Fibroblast of lung (primary cell): ENCODE data around the gene PSMB5. TPM values are rescaled to one million over a fixed set of nuclear protein-coding genes. Genes with fewer than 3 reads are reported as not detected.

Experiments
- DNase-seq, 2 donors: peaks; one replicate each; pipeline versions ENCODE4 v3.0.0 to v3.0.0-alpha.2; 2010; ENCODE audit warnings: low read depth in 2 of 2
- H2AFZ ChIP-seq: 2 replicates; pipeline ENCODE4 v1.5.1; 2012; ENCODE audit warnings: low read length, control low read depth, inconsistent platforms
- H3K27ac ChIP-seq: 2 replicates; pipeline ENCODE4 v1.5.1; 2011; ENCODE audit warnings: low read length, control low read depth; ENCODE audit not compliant: insufficient read depth
- H3K27me3 ChIP-seq: 2 replicates; pipeline ENCODE4 v1.5.1; 2011; ENCODE audit warnings: mild to moderate bottlenecking, low read length; ENCODE audit not compliant: control insufficient read depth, insufficient read depth
- H3K36me3 ChIP-seq: 2 replicates; pipeline ENCODE4 v1.5.1; 2011; ENCODE audit warnings: low read length; ENCODE audit not compliant: control insufficient read depth, insufficient read depth
- H3K4me1 ChIP-seq: 2 replicates; pipeline ENCODE4 v1.5.1; 2011; ENCODE audit warnings: low read length; ENCODE audit not compliant: control insufficient read depth, insufficient read depth; ENCODE audit errors: extremely low read depth
- H3K4me2 ChIP-seq: 2 replicates; pipeline ENCODE4 v1.5.1; 2011; ENCODE audit warnings: low read length, control low read depth; ENCODE audit not compliant: insufficient read depth; ENCODE audit errors: extremely low read depth
- H3K4me3 ChIP-seq, 4 experiments: fragments of 200-600 bp in 1 of 4; sonication (generic) in 1 of 4; replicated peaks in 1 of 4; 2 replicates each; pipeline ENCODE4 v1.5.1; 2011 to 2016; ENCODE audit warnings: low read length in 4 of 4, low read depth in 3 of 4, mild to moderate bottlenecking in 3 of 4, control low read depth in 2 of 4, inconsistent platforms in 1 of 4, mixed read lengths in 1 of 4; ENCODE audit not compliant: insufficient read depth in 1 of 4; ENCODE audit errors: control extremely low read depth in 1 of 4
- H3K79me2 ChIP-seq: 2 replicates; pipeline ENCODE4 v1.5.1; 2012; ENCODE audit warnings: mild to moderate bottlenecking, low read length, inconsistent platforms; ENCODE audit not compliant: control insufficient read depth, insufficient read depth
- H3K9ac ChIP-seq: 2 replicates; pipeline ENCODE4 v1.5.1; 2011; ENCODE audit warnings: mild to moderate bottlenecking, low read length, control low read depth; ENCODE audit not compliant: insufficient read depth
- H3K9me3 ChIP-seq: 2 replicates; pipeline ENCODE4 v1.5.1; 2012; ENCODE audit warnings: low read depth, low read length; ENCODE audit not compliant: control insufficient read depth, insufficient read depth
- H4K20me1 ChIP-seq: 2 replicates; pipeline ENCODE4 v1.5.1; 2011; ENCODE audit warnings: low read length; ENCODE audit not compliant: control insufficient read depth, insufficient read depth; ENCODE audit errors: extremely low read depth
- CTCF ChIP-seq, 2 donors: IDR thresholded peaks in 1 of 2; conservative IDR thresholded peaks in 1 of 2; 1 replicate in 1 of 2; 2 replicates in 1 of 2; pipeline ENCODE4 v1.5.1; 2011 to 2012; ENCODE audit warnings: low read length in 2 of 2, control low read depth in 1 of 2, inconsistent platforms in 1 of 2, low read depth in 1 of 2, mild to moderate bottlenecking in 1 of 2
- EZH2 ChIP-seq: IDR thresholded peaks from 2 replicates; pipeline ENCODE4 v1.5.1; 2012; ENCODE audit warnings: low read length, control low read depth, mild to moderate bottlenecking; ENCODE audit errors: missing control alignments
- polyA plus RNA-seq, 2 donors: library from polyadenylated mRNA; depleted of rRNA in 1 of 2; stranded (reverse) in 1 of 2; unstranded in 1 of 2; fragments of >200 nt; gene quantifications; 2 replicates each; pipeline ENCODE4 v1.2.1, GENCODE V29; 2011 to 2012; ENCODE audit warnings: missing spikeins in 1 of 2
- total RNA-seq: library from RNA; depleted of rRNA; stranded (reverse); fragments of >200 nt; gene quantifications from 2 replicates; pipeline ENCODE4 v1.2.1, GENCODE V29; 2014

PSMB5 gene
- total and polyA plus RNA-seq, 2 donors (not counting 1 experiment from before 2014, with no cell fraction given) = 166 to 237 TPM

GRCh38 chr14:23043145-23043544 is 8.4 kb upstream of the PSMB5 start:
- Histone ChIP-seq H3K27me3 (no peaks in the 10 kb centered on the region), H3K4me1 (no peaks in the 10 kb centered on the region), H3K4me2 (no peak overlapping the region), H3K4me3 (no peak overlapping the region), H3K9me3 (no peaks in the 10 kb centered on the region), H3K9ac (no peak overlapping the region), H3K79me2 (no peaks in the 10 kb centered on the region), H2AFZ (no peak overlapping the region), H4K20me1 (no peaks in the 10 kb centered on the region), H3K27ac (no peak overlapping the region), H3K36me3 (no peaks in the 10 kb centered on the region)
- no peak for TF ChIP-seq CTCF (conservative IDR thresholded peaks at IDR 0.05 in 1 of 2, IDR thresholded peaks at IDR 0.05 in 1 of 2; ENCODE audit: low read depth in 1 of 2, low read length in 2 of 2)
- no peak for TF ChIP-seq EZH2
- DNase-seq = no peak

- Histone ChIP-seq H3K9ac (no peak within 1 kb of the TSS), H2AFZ (no peak within 1 kb of the TSS), H3K4me1 (no peaks in the 10 kb centered on the region), H3K9me3 (no peaks in the 10 kb centered on the region), H3K27me3 (no peaks in the 10 kb centered on the region), H3K4me3 (no peak within 1 kb of the TSS), H3K27ac (no peak within 1 kb of the TSS), H3K36me3 (no peaks in the 10 kb centered on the region), H4K20me1 (no peaks in the 10 kb centered on the region), H3K4me2 (no peak within 1 kb of the TSS), H3K79me2 (no peaks in the 10 kb centered on the region)
- no peak for DNase-seq
- no peak for TF ChIP-seq EZH2
- TF ChIP-seq CTCF (conservative IDR thresholded peaks at IDR 0.05 in 1 of 2, IDR thresholded peaks at IDR 0.05 in 1 of 2; ENCODE audit: low read depth in 1 of 2, low read length in 2 of 2) = no peak
These were observed 7.7 kb upstream of the PSMB5 start, which contains the start of gene PSMB11 for GRCh38 chr14:23042162-23042965. TSS of gene PSMB11 (plus strand) at chr14:23042212. CDS start at chr14:23042226, 14 bp downstream.

GRCh38 chr14:23041729-23042128 is 7.0 kb upstream of the PSMB5 start:
- no peak overlapping the region for H2AFZ ChIP-seq
- no peak overlapping the region for H3K27ac ChIP-seq
- no peaks in the 10 kb centered on the region for H3K27me3 ChIP-seq
- no peak overlapping the region for H3K4me2 ChIP-seq
- no peak for DNase-seq
- no peaks in the 10 kb centered on the region for H3K4me1 ChIP-seq
- H3K4me3 ChIP-seq = no peak overlapping the region
- no peaks in the 10 kb centered on the region for H4K20me1 ChIP-seq
- no peaks in the 10 kb centered on the region for H3K36me3 ChIP-seq
- H3K9me3 ChIP-seq = no peaks in the 10 kb centered on the region
- no peak overlapping the region for H3K9ac ChIP-seq
- H3K79me2 ChIP-seq = no peaks in the 10 kb centered on the region
- TF ChIP-seq CTCF (conservative IDR thresholded peaks at IDR 0.05 in 1 of 2, IDR thresholded peaks at IDR 0.05 in 1 of 2; ENCODE audit: low read depth in 1 of 2, low read length in 2 of 2) = no peak
- TF ChIP-seq EZH2 = no peak
